Cardiac muscle cell (in vitro differentiated cells and primary cell): ENCODE data around the gene NCAM1. TPM values are rescaled to one million over a fixed set of nuclear protein-coding genes. Genes with fewer than 3 reads are reported as not detected.

ENCODE experiments used
- DNase-seq, 2 donors: peaks; one replicate each; pipeline versions ENCODE4 v3.0.0 to v3.0.0-alpha.2; 2010 to 2017; ENCODE audit warnings: low read depth in 1 of 2, low spot score in 1 of 2
- H3K27ac ChIP-seq: fragments of 200-600 bp; sonication (generic); 2 replicates; pipeline ENCODE4 v1.5.1; 2016
- H3K27me3 ChIP-seq: fragments of 200-600 bp; sonication (generic); 2 replicates; pipeline ENCODE4 v1.6.0; 2016; ENCODE audit warnings: control low read depth
- H3K36me3 ChIP-seq: fragments of 200-600 bp; sonication (generic); 2 replicates; pipeline ENCODE4 v1.5.1; 2016; ENCODE audit warnings: control low read depth
- H3K4me1 ChIP-seq: fragments of 200-600 bp; sonication (generic); 2 replicates; pipeline ENCODE4 v1.8.1; 2017; ENCODE audit warnings: low read depth, mild to moderate bottlenecking, mixed run types
- H3K4me3 ChIP-seq: fragments of 200-600 bp; sonication (generic); 2 replicates; pipeline ENCODE4 v1.5.1; 2016; ENCODE audit warnings: mild to moderate bottlenecking
- H3K9me3 ChIP-seq: fragments of 200-600 bp; sonication (generic); 2 replicates; pipeline ENCODE4 v1.5.1; 2017; ENCODE audit warnings: low read depth, mild to moderate bottlenecking, control low read depth
- CTCF ChIP-seq: IDR thresholded peaks from 2 replicates; pipeline ENCODE4 v1.5.1; 2012; ENCODE audit warnings: low read depth, mild to moderate bottlenecking, low read length
- polyA plus RNA-seq: library from polyadenylated mRNA; unstranded; fragments of >200 nt; fragmentation: Nextera tagmentation; extraction: Ambion mirVana; gene quantifications from 2 replicates; pipeline ENCODE4 v1.2.1, GENCODE V29; 2016
- total RNA-seq: library from RNA; depleted of rRNA; stranded (reverse); fragments of >200 nt; gene quantifications from 2 replicates; pipeline ENCODE4 v1.2.3, GENCODE V29; 2016

The NCAM1 gene
- total and polyA plus RNA-seq, 2 experiments from 2014 or later, result 61.9 to 203 TPM

- Histone ChIP-seq H3K27me3 (no peaks in the 10 kb centered on the region), H3K36me3 (peaks cover 24% of the 10 kb centered on the region), H3K27ac (no peak overlapping the region), H3K4me1 (no peaks in the 10 kb centered on the region), H3K9me3 (no peaks in the 10 kb centered on the region), H3K4me3 (no peak overlapping the region)
- TF ChIP-seq CTCF, result no peak
- no peak for DNase-seq
These were observed 276.0 kb downstream of the NCAM1 start for GRCh38 chr11:113237261-113237660.

GRCh38 chr11:113238721-113239120 is 277.5 kb downstream of the NCAM1 start:
- Histone ChIP-seq H3K4me3 (no peak overlapping the region), H3K4me1 (peaks cover 4% of the 10 kb centered on the region), H3K9me3 (no peaks in the 10 kb centered on the region), H3K27me3 (no peaks in the 10 kb centered on the region), H3K36me3 (peaks cover 20% of the 10 kb centered on the region), H3K27ac (no peak overlapping the region)
- no peak for DNase-seq
- no peak for TF ChIP-seq CTCF

- no peak for TF ChIP-seq CTCF
- H3K9me3 ChIP-seq, result no peaks in the 10 kb centered on the region
- H3K36me3 ChIP-seq, result peaks cover 11% of the 10 kb centered on the region
- no peak overlapping the region for H3K4me3 ChIP-seq
- peaks cover 4% of the 10 kb centered on the region for H3K4me1 ChIP-seq
- H3K27ac ChIP-seq, result no peak overlapping the region
- no peak for DNase-seq
- H3K27me3 ChIP-seq, result no peaks in the 10 kb centered on the region
These were observed 279.2 kb downstream of the NCAM1 start for GRCh38 chr11:113240389-113240788.

- peaks cover 4% of the 10 kb centered on the region for H3K4me1 ChIP-seq
- H3K4me3 ChIP-seq, result no peak overlapping the region
- no peaks in the 10 kb centered on the region for H3K9me3 ChIP-seq
- no peaks in the 10 kb centered on the region for H3K27me3 ChIP-seq
- TF ChIP-seq CTCF, result no peak
- DNase-seq, result peak in 1 of 2 donors; percentile 24
- H3K27ac ChIP-seq, result no peak overlapping the region
- H3K36me3 ChIP-seq, result peaks cover 9% of the 10 kb centered on the region
These were observed 279.8 kb downstream of the NCAM1 start for GRCh38 chr11:113240790-113241635.

GRCh38 chr11:113241636-113242054 is 280.4 kb downstream of the NCAM1 start:
- Histone ChIP-seq H3K4me1 (peaks cover 4% of the 10 kb centered on the region), H3K36me3 (peaks cover 11% of the 10 kb centered on the region), H3K27me3 (no peaks in the 10 kb centered on the region), H3K27ac (no peak overlapping the region), H3K4me3 (no peak overlapping the region), H3K9me3 (no peaks in the 10 kb centered on the region)
- no peak for DNase-seq
- no peak for TF ChIP-seq CTCF
